Lung (tissue), 12 donors: Measurements from ENCODE around the gene LLGL2. TPM values are rescaled to one million over a fixed set of nuclear protein-coding genes. Genes with fewer than 3 reads are reported as not detected.
A peak's percentile ranks its signal among the peaks of the same experiment; 100 is the strongest.

Source experiments
- ATAC-seq: fragments of 200-7000 bp; cut with Tn5 transposase; one replicate; pipeline ENCODE4 v1.9.1; 2020; ENCODE audit warnings: moderate number of reproducible peaks; ENCODE audit not compliant: insufficient read depth, low FRiP score
- DNase-seq, 3 donors: peaks; one replicate each; pipeline ENCODE4 v3.0.0-alpha.2; 2013 to 2017
- H3K27ac ChIP-seq, 2 donors: one replicate each; pipeline ENCODE4 v1.5.1; 2013; ENCODE audit warnings: mild to moderate bottlenecking in 2 of 2, moderate library complexity in 2 of 2, control low read depth in 1 of 2, inconsistent platforms in 1 of 2, low read depth in 1 of 2, low read length in 1 of 2
- H3K27me3 ChIP-seq, 3 donors: one replicate each; pipeline ENCODE4 v1.5.1; 2013; ENCODE audit warnings: low read length in 2 of 3; ENCODE audit not compliant: control insufficient read depth in 3 of 3, insufficient read depth in 3 of 3
- H3K36me3 ChIP-seq, 4 donors: one replicate each; pipeline ENCODE4 v1.5.1; 2013; ENCODE audit warnings: low read length in 4 of 4, mild to moderate bottlenecking in 1 of 4, moderate library complexity in 1 of 4; ENCODE audit not compliant: control insufficient read depth in 4 of 4, insufficient read depth in 4 of 4
- H3K4me1 ChIP-seq, 5 donors: one replicate each; pipeline ENCODE4 v1.5.1; 2013; ENCODE audit warnings: low read length in 5 of 5, mild to moderate bottlenecking in 2 of 5, moderate library complexity in 1 of 5; ENCODE audit not compliant: control insufficient read depth in 5 of 5, insufficient read depth in 5 of 5
- H3K4me3 ChIP-seq: one replicate; pipeline ENCODE4 v1.5.1; 2013; ENCODE audit warnings: mild to moderate bottlenecking, control low read depth, moderate library complexity
- H3K9ac ChIP-seq, 2 donors: one replicate each; pipeline ENCODE4 v1.5.1; 2013; ENCODE audit warnings: low read length in 2 of 2, control low read depth in 1 of 2; ENCODE audit not compliant: insufficient read depth in 1 of 2
- H3K9me3 ChIP-seq, 4 donors: one replicate each; pipeline ENCODE4 v1.5.1; 2013; ENCODE audit warnings: low read length in 3 of 4, mild to moderate bottlenecking in 1 of 4, moderate library complexity in 1 of 4; ENCODE audit not compliant: control insufficient read depth in 4 of 4, insufficient read depth in 3 of 4
- WGBS, 2 donors: extraction: QIAGEN DNeasy Blood & Tissue Kit; methylation state at CpG; one replicate each; pipeline ENCODE4 v1.1.7; 2013; 5-methylcytosine and 5-hydroxymethylcytosine counted together
- polyA plus RNA-seq, 2 donors: library from polyadenylated mRNA; stranded (reverse); fragments of 200-250 nt; gene quantifications; one replicate each; pipeline ENCODE4 v1.2.1, GENCODE V29; 2013
- total RNA-seq, 2 donors: library from RNA; depleted of rRNA in 1 of 2; stranded (reverse); fragments of >200 nt in 1 of 2; gene quantifications; one replicate each; pipeline ENCODE4 v1.2.1, GENCODE V29; 2014 to 2021
- TF ChIP-seq, protein P1 (sequence below): IDR thresholded peaks from 2 replicates; pipeline ENCODE4 v1.5.1; 2012; ENCODE audit warnings: mild to moderate bottlenecking; ENCODE audit errors: control extremely low read depth, extremely low read depth
- donor health status: control.
- donor health status: control.
- donor health status: Bipolar disorder and iron deficiency.
- donor health status: healthy.
- donor health status: DM: yes; HTN: yes; CAD: no.

The LLGL2 gene
- total and polyA plus RNA-seq, 4 donors: 80.5 to 199 (median 149) TPM

DNA sequence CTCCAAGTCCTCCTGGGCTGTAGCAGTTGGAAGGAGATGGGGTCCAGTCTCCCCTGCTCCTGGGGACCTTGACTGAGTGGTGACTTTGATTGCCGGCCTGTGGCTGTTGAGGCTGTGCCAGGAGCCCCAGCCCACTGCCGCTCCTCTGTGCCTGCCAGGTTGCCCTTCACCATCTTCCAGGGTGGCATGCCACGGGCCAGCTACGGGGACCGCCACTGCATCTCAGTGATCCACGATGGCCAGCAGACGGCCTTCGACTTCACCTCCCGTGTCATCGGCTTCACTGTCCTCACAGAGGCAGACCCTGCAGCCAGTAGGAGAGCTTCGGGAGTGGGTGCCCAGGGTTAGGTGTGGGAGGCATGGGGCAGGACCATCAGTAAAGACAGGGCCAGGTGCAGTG lies 38.7 kb downstream of the LLGL2 start:
- 96 to 99% methylated on average over 11 of the region's 11 CpGs for WGBS, 2 donors
- Histone ChIP-seq H3K27ac (no peak overlapping the region), H3K36me3 (peaks cover 0 to 49% (median 0%) of the 10 kb centered on the region in 4 donors), H3K9me3 (no peaks in the 10 kb centered on the region), H3K4me1 (no peaks in the 10 kb centered on the region), H3K9ac (no peak overlapping the region), H3K4me3 (no peak overlapping the region), H3K27me3 (no peaks in the 10 kb centered on the region)
- no peak for ATAC-seq
- TF ChIP-seq, protein P1, sequence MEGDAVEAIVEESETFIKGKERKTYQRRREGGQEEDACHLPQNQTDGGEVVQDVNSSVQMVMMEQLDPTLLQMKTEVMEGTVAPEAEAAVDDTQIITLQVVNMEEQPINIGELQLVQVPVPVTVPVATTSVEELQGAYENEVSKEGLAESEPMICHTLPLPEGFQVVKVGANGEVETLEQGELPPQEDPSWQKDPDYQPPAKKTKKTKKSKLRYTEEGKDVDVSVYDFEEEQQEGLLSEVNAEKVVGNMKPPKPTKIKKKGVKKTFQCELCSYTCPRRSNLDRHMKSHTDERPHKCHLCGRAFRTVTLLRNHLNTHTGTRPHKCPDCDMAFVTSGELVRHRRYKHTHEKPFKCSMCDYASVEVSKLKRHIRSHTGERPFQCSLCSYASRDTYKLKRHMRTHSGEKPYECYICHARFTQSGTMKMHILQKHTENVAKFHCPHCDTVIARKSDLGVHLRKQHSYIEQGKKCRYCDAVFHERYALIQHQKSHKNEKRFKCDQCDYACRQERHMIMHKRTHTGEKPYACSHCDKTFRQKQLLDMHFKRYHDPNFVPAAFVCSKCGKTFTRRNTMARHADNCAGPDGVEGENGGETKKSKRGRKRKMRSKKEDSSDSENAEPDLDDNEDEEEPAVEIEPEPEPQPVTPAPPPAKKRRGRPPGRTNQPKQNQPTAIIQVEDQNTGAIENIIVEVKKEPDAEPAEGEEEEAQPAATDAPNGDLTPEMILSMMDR: no peak
- no peak for DNase-seq

DNA sequence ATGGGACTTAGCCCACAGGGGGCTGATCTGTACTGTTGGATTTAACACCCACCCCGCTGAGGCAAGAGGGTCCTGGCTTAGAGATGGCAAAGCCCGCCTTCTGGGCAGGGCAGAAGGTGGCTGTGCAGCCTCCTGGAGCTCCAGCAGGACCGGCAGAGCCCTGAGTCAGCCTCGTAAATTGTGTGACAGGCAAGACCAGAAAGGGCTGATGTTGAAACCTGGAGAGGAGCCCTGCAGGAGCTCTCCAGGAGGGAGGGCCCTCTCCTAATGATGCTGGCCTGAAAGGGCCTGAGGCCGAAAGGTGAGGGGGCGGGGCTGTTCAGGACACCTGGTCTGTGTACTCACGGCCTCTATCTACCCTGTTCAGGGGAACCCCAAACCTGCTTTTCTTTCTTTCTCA lies 39.6 kb downstream of the LLGL2 start:
- Histone ChIP-seq H3K4me1 (no peaks in the 10 kb centered on the region), H3K9me3 (no peaks in the 10 kb centered on the region), H3K4me3 (no peak overlapping the region), H3K27ac (no peak overlapping the region), H3K9ac (no peak overlapping the region), H3K36me3 (peaks cover 0 to 51% (median 0%) of the 10 kb centered on the region in 4 donors), H3K27me3 (no peaks in the 10 kb centered on the region)
- TF ChIP-seq, protein P1: no peak
- WGBS, 2 donors: 80 to 88% methylated on average over 7 of the region's 7 CpGs
- peak; percentile 13 for ATAC-seq
- no peak for DNase-seq

DNA sequence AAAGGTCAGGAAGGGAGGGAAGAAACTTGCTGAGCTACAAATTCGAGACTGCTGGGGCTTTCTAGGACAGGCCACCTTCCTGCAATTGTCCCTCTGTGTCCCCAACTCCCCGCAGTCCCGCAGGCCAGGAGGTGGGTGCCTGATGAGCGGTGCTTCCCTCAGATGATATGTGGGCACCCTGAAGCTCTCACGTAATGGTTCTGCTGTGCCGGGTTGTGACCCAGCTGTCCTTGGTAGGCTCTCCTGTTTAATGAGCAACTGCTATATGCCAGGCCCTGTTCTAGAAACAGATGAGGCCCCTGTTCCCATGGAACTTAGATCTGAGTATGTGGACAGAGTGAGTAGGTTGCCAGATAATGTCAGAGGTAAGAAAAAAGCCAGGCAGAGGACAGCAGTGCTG lies 40.1 kb downstream of the LLGL2 start:
- Histone ChIP-seq H3K9me3 (no peaks in the 10 kb centered on the region), H3K4me1 (no peaks in the 10 kb centered on the region), H3K4me3 (no peak overlapping the region), H3K9ac (no peak overlapping the region), H3K36me3 (peaks cover 0 to 55% (median 0%) of the 10 kb centered on the region in 4 donors), H3K27ac (no peak overlapping the region), H3K27me3 (no peaks in the 10 kb centered on the region)
- TF ChIP-seq, protein P1: no peak
- DNase-seq: no peak
- 94% methylated on average over 6 of the region's 6 CpGs for WGBS, 2 donors
- ATAC-seq: no peak

DNA sequence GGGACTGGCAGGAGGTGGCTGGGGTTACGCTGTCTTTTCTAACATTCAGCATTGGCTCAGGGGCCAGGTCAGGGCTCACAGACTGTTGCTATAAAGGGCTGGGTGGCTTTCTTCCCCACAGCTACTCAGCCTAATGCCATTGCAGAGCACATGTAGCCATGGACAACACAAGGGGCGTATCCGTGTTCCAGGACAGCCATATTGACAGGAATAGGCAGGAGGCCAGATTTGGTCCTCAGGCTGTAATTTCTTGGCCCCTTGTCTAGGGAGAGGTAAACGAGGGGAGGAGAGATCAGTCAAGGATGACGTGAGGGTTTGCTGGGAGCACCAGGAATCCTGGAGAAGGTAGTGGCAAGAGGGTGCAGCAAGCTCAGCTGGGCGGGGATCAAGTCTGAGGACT lies 40.9 kb downstream of the LLGL2 start:
- ATAC-seq (no peak), DNase-seq (no peak)
- peaks cover 0 to 60% (median 0%) of the 10 kb centered on the region in 4 donors for H3K36me3 ChIP-seq
- no peaks in the 10 kb centered on the region for H3K9me3 ChIP-seq
- no peak overlapping the region for H3K4me3 ChIP-seq
- no peak overlapping the region for H3K27ac ChIP-seq
- TF ChIP-seq, protein P1: no peak
- H3K4me1 ChIP-seq: no peaks in the 10 kb centered on the region
- H3K9ac ChIP-seq: no peak overlapping the region
- WGBS, 2 donors: 72 to 88% methylated on average over 6 of the region's 6 CpGs
- H3K27me3 ChIP-seq: no peaks in the 10 kb centered on the region
